ENCODE results near the gene CCDC188. TPM values are rescaled to one million over a fixed set of nuclear protein-coding genes. Genes with fewer than 3 reads are reported as not detected.

Gene CCDC188
- total and polyA plus RNA-seq, 2 donors (not counting 1 experiment from before 2014, with no cell fraction given): 0.33 to 0.59 TPM

DNA sequence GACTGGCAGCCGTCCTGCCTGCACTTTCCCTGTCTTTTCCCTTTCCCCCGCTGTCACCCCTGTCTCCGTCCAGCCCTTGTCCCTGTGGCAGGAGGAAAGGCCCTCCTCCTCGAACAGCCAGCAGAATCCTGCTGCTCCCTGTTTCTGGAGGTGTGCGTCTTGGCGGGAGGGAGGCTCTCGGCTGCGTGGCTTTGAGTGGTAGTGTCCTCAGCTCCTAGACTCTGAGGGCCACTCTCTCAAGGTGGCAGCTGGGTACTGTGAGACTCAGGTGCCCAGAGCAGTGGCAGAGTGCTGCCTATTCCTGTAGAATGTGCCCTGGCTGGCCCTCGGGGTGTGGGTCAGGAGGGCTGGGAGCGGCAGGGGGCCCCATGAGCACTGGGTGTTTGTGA is 44.0 kb downstream of the CCDC188 start:
- H2AFZ ChIP-seq (ENCODE audit: low read length): no peak overlapping the region
- H3K27ac ChIP-seq (ENCODE audit: insufficient read depth, low read length): no peak overlapping the region
- H4K20me1 ChIP-seq (ENCODE audit: control insufficient read depth, extremely low read depth, insufficient read depth, low read length): no peaks in the 10 kb centered on the region
- no peak overlapping the region for H3K9ac ChIP-seq (ENCODE audit: insufficient read depth, low read length)
- DNase-seq (ENCODE audit: low read depth in 2 of 2): no peak
- H3K4me3 ChIP-seq (replicated peaks in 1 of 4; ENCODE audit: control extremely low read depth in 1 of 4, insufficient read depth in 1 of 4, low read depth in 3 of 4, low read length in 4 of 4): no peak overlapping the region
- peaks cover 26% of the 10 kb centered on the region for H3K79me2 ChIP-seq (ENCODE audit: control insufficient read depth, insufficient read depth, low read length)
- H3K27me3 ChIP-seq (ENCODE audit: control insufficient read depth, insufficient read depth, low read length): no peaks in the 10 kb centered on the region
- H3K4me1 ChIP-seq (ENCODE audit: control insufficient read depth, extremely low read depth, insufficient read depth, low read length): no peaks in the 10 kb centered on the region
- H3K4me2 ChIP-seq (ENCODE audit: extremely low read depth, insufficient read depth, low read length): no peak overlapping the region
- no peak for TF ChIP-seq EZH2 (IDR thresholded peaks at IDR 0.05; ENCODE audit: low read length, missing control alignments)
- TF ChIP-seq, protein P1, sequence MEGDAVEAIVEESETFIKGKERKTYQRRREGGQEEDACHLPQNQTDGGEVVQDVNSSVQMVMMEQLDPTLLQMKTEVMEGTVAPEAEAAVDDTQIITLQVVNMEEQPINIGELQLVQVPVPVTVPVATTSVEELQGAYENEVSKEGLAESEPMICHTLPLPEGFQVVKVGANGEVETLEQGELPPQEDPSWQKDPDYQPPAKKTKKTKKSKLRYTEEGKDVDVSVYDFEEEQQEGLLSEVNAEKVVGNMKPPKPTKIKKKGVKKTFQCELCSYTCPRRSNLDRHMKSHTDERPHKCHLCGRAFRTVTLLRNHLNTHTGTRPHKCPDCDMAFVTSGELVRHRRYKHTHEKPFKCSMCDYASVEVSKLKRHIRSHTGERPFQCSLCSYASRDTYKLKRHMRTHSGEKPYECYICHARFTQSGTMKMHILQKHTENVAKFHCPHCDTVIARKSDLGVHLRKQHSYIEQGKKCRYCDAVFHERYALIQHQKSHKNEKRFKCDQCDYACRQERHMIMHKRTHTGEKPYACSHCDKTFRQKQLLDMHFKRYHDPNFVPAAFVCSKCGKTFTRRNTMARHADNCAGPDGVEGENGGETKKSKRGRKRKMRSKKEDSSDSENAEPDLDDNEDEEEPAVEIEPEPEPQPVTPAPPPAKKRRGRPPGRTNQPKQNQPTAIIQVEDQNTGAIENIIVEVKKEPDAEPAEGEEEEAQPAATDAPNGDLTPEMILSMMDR (conservative IDR thresholded peaks at IDR 0.05 in 1 of 2, IDR thresholded peaks at IDR 0.05 in 1 of 2; ENCODE audit: low read depth in 1 of 2, low read length in 2 of 2): no peak
- no peaks in the 10 kb centered on the region for H3K9me3 ChIP-seq (ENCODE audit: control insufficient read depth, insufficient read depth, low read depth, low read length)
- peaks cover 50% of the 10 kb centered on the region for H3K36me3 ChIP-seq (ENCODE audit: control insufficient read depth, insufficient read depth, low read length)

DNA sequence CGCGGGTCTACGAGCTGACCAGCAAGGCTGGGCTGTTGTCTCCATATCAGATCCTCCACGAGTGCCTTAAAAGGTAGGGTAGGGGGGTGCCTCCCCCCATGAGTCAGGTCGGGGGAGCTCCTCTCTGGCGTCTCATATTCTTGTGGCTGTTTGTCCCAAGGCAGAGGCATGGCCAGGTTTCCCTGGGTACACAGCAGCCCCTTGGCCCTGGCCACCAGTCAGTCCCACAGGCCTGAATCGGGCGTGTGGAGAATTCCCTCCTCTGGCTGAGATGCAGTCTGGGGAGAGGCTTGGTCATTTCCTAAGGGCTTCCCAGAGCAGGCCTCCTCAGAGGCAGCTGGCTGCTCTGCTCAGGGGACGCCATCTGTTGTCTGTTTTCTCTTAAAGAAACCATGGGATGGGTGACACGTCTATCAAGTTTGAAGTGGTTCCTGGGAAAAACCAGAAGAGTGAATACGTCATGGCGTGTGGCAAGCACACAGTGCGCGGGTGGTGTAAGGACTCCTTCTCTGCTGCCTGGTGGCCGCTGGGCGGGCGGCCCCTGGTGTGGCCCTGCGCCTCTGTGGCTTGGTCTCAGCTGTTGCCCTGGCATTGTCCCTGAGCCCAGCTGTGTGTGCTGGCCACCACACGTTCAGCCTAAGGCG is 44.5 kb downstream of the CCDC188 start:
- peaks cover 50% of the 10 kb centered on the region for H3K36me3 ChIP-seq (ENCODE audit: control insufficient read depth, insufficient read depth, low read length)
- H3K4me2 ChIP-seq (ENCODE audit: extremely low read depth, insufficient read depth, low read length): no peak overlapping the region
- peaks cover 29% of the 10 kb centered on the region for H3K79me2 ChIP-seq (ENCODE audit: control insufficient read depth, insufficient read depth, low read length)
- no peaks in the 10 kb centered on the region for H3K27me3 ChIP-seq (ENCODE audit: control insufficient read depth, insufficient read depth, low read length)
- H3K4me1 ChIP-seq (ENCODE audit: control insufficient read depth, extremely low read depth, insufficient read depth, low read length): no peaks in the 10 kb centered on the region
- H3K9me3 ChIP-seq (ENCODE audit: control insufficient read depth, insufficient read depth, low read depth, low read length): no peaks in the 10 kb centered on the region
- H2AFZ ChIP-seq (ENCODE audit: low read length): no peak overlapping the region
- H4K20me1 ChIP-seq (ENCODE audit: control insufficient read depth, extremely low read depth, insufficient read depth, low read length): no peaks in the 10 kb centered on the region
- no peak overlapping the region for H3K9ac ChIP-seq (ENCODE audit: insufficient read depth, low read length)
- H3K4me3 ChIP-seq (replicated peaks in 1 of 4; ENCODE audit: control extremely low read depth in 1 of 4, insufficient read depth in 1 of 4, low read depth in 3 of 4, low read length in 4 of 4): no peak overlapping the region
- no peak overlapping the region for H3K27ac ChIP-seq (ENCODE audit: insufficient read depth, low read length)
- DNase-seq (ENCODE audit: low read depth in 2 of 2): no peak
- TF ChIP-seq, protein P1 (conservative IDR thresholded peaks at IDR 0.05 in 1 of 2, IDR thresholded peaks at IDR 0.05 in 1 of 2; ENCODE audit: low read depth in 1 of 2, low read length in 2 of 2): no peak
- no peak for TF ChIP-seq EZH2 (IDR thresholded peaks at IDR 0.05; ENCODE audit: low read length, missing control alignments)

DNA sequence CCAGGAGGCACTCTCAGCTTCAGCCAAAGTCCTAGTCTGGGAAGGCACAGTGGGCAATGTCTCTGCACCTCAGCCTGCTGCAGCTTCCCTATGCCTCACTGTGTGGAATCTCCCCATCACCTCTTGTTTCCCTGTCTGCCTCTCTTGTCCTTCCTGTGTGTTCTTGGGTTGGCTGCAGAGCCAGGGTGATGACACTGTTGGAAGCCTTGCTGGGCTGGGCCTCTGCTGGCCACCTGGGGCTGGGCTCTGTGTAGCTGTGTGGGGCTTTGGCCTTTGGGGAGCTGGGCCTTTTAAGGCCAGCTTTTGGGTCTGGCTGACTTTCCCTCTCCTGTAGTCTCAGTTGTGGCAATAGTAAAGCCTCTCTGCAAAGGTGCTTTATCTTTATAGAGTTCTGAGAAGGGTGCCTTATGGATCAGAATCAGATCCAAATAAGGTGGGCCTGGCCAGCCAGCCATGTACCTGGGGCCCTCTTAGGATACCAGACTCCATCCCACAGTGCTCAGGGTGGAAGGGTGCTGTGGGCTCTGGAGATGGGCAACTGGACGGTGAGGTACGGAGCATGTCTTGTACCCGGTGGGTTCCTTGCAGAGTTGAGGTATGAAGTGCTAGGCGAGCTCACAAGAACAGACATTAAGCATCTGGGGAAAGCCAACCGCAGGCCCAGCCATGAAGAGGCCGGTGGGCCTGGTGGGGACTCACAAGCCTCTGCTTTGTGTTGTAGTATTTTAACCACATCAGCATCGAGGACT is 45.2 kb downstream of the CCDC188 start:
- Histone ChIP-seq H3K4me3 (replicated peaks in 1 of 4; ENCODE audit: control extremely low read depth in 1 of 4, insufficient read depth in 1 of 4, low read depth in 3 of 4, low read length in 4 of 4) (no peak overlapping the region), H3K79me2 (ENCODE audit: control insufficient read depth, insufficient read depth, low read length) (peaks cover 30% of the 10 kb centered on the region), H2AFZ (ENCODE audit: low read length) (no peak overlapping the region), H3K36me3 (ENCODE audit: control insufficient read depth, insufficient read depth, low read length) (peaks cover 51% of the 10 kb centered on the region), H3K9me3 (ENCODE audit: control insufficient read depth, insufficient read depth, low read depth, low read length) (no peaks in the 10 kb centered on the region), H4K20me1 (ENCODE audit: control insufficient read depth, extremely low read depth, insufficient read depth, low read length) (no peaks in the 10 kb centered on the region), H3K27me3 (ENCODE audit: control insufficient read depth, insufficient read depth, low read length) (no peaks in the 10 kb centered on the region), H3K27ac (ENCODE audit: insufficient read depth, low read length) (no peak overlapping the region), H3K9ac (ENCODE audit: insufficient read depth, low read length) (no peak overlapping the region), H3K4me2 (ENCODE audit: extremely low read depth, insufficient read depth, low read length) (no peak overlapping the region), H3K4me1 (ENCODE audit: control insufficient read depth, extremely low read depth, insufficient read depth, low read length) (no peaks in the 10 kb centered on the region)
- no peak for TF ChIP-seq EZH2 (IDR thresholded peaks at IDR 0.05; ENCODE audit: low read length, missing control alignments)
- no peak for DNase-seq (ENCODE audit: low read depth in 2 of 2)

Data from fibroblast of lung (primary cell).